HCT116 (cell line): ENCODE data around the gene LIMA1. TPM values are rescaled to one million over a fixed set of nuclear protein-coding genes. Genes with fewer than 3 reads are reported as not detected.

Source experiments
- ATAC-seq: fragments of 200-7000 bp; cut with Tn5 transposase; 2 replicates; pipeline ENCODE4 v1.9.1; 2020; ENCODE audit warnings: mild to moderate bottlenecking, moderate library complexity
- BruUV-seq: library from RNA; stranded (reverse); fragments of 400-500 nt; replicated peaks from 2 replicates; lab custom pipeline; 2021; lab: Mats Ljungman, UMichigan
- CTCF ChIA-PET: fragments of 300-600 bp; sonication (Branson Sonifier 250); formaldehyde crosslinking; loops from one replicate; lab custom pipeline; 2021; ENCODE audit warnings: antibody characterized with exemption; lab: Charles Lee
- POLR2A ChIA-PET: fragments of 300-600, 350-600 bp; sonication (Branson Sonifier 250); formaldehyde crosslinking; loops from one replicate; lab custom pipeline; 2021; ENCODE audit warnings: antibody characterized with exemption; lab: Charles Lee
- RAD21 ChIA-PET, 2 experiments: fragments of 300-600 bp; sonication (Branson Sonifier 250); formaldehyde crosslinking; loops; one replicate each; lab custom pipeline; 2023; ENCODE audit warnings: low total read pairs in 2 of 2; ENCODE audit not compliant: uncharacterized antibody in 2 of 2, unreplicated experiment in 2 of 2, low non-redundant PET in 1 of 2; lab: Charles Lee
- DNase-seq: peaks from one replicate; pipeline ENCODE4 v3.0.0-alpha.2; 2010; ENCODE audit warnings: low read depth, low spot score
- H2AFZ ChIP-seq: fragments of 200-600 bp; shearing (Covaris generic), sonication (generic); 2 replicates; pipeline ENCODE4 v1.6.1; 2017; ENCODE audit warnings: low read depth, mixed run types, mixed read lengths, antibody characterized with exemption, low read length; ENCODE audit not compliant: poor library complexity, severe bottlenecking
- H3K27ac ChIP-seq: 2 replicates; pipeline ENCODE4 v1.5.1; 2012; ENCODE audit warnings: low read depth, low read length
- H3K27me3 ChIP-seq: fragments of 200-600 bp; sonication (generic); 2 replicates; pipeline ENCODE4 v1.6.1; 2016; ENCODE audit warnings: mixed run types, low read length, mixed read lengths; ENCODE audit not compliant: insufficient read depth
- H3K36me3 ChIP-seq, 2 experiments: fragments of 200-500 bp in 1 of 2; fragments of 200-600 bp in 1 of 2; sonication (Bioruptor generic) in 1 of 2; sonication (generic) in 1 of 2; 2 replicates each; pipeline versions ENCODE4 v1.5.1 to v1.6.1; 2014 to 2016; ENCODE audit warnings: low read length in 2 of 2, inconsistent platforms in 1 of 2, mixed read lengths in 1 of 2, mixed run types in 1 of 2; ENCODE audit not compliant: insufficient read depth in 2 of 2, control insufficient read depth in 1 of 2
- H3K4me1 ChIP-seq, 2 experiments: fragments of 200-600 bp in 1 of 2; sonication (generic) in 1 of 2; 2 replicates each; pipeline versions ENCODE4 v1.5.1 to v1.6.1; 2012 to 2017; ENCODE audit warnings: low read length in 2 of 2, inconsistent platforms in 1 of 2, mild to moderate bottlenecking in 1 of 2, mixed read lengths in 1 of 2, mixed run types in 1 of 2, moderate library complexity in 1 of 2; ENCODE audit not compliant: insufficient read depth in 2 of 2, control insufficient read depth in 1 of 2
- H3K4me2 ChIP-seq: fragments of 200-600 bp; sonication (generic); 2 replicates; pipeline ENCODE4 v1.6.1; 2017; ENCODE audit warnings: mixed run types, low read length, mixed read lengths
- H3K4me3 ChIP-seq, 2 experiments: fragments of 200-600 bp in 1 of 2; sonication (generic) in 1 of 2; replicated peaks in 1 of 2; 2 replicates each; pipeline ENCODE4 v1.5.1; 2011 to 2016; ENCODE audit warnings: low read length in 2 of 2, control low read depth in 1 of 2, low read depth in 1 of 2, mild to moderate bottlenecking in 1 of 2, mixed read lengths in 1 of 2, mixed run types in 1 of 2
- H3K79me2 ChIP-seq: fragments of 200-600 bp; sonication (generic); 2 replicates; pipeline ENCODE4 v1.6.1; 2017; ENCODE audit warnings: mild to moderate bottlenecking, mixed run types, low read length, moderate library complexity, mixed read lengths; ENCODE audit not compliant: insufficient read depth
- H3K9ac ChIP-seq: fragments of 200-600 bp; sonication (generic); 2 replicates; pipeline ENCODE4 v1.6.1; 2016; ENCODE audit warnings: low read length, mixed read lengths
- H3K9me2 ChIP-seq: fragments of 200-600 bp; sonication (generic), shearing (Covaris generic); 2 replicates; pipeline ENCODE4 v1.6.1; 2017; ENCODE audit warnings: mixed run types, mild to moderate bottlenecking, moderate library complexity; ENCODE audit not compliant: insufficient read depth
- H3K9me3 ChIP-seq, 2 experiments: fragments of 200-500 bp in 1 of 2; fragments of 200-600 bp in 1 of 2; sonication (Bioruptor generic) in 1 of 2; sonication (generic) in 1 of 2; 2 replicates each; pipeline ENCODE4 v1.6.1; 2014 to 2017; ENCODE audit warnings: low read length in 2 of 2, mixed read lengths in 2 of 2, inconsistent platforms in 1 of 2, low read depth in 1 of 2, mild to moderate bottlenecking in 1 of 2, mixed run types in 1 of 2, moderate library complexity in 1 of 2; ENCODE audit not compliant: control insufficient read depth in 1 of 2, insufficient read depth in 1 of 2
- H4K20me1 ChIP-seq: fragments of 200-600 bp; sonication (generic), shearing (Covaris generic); 2 replicates; pipeline ENCODE4 v1.6.1; 2017; ENCODE audit warnings: mixed run types, mild to moderate bottlenecking, moderate library complexity; ENCODE audit not compliant: insufficient read depth
- CBX3 ChIP-seq: IDR thresholded peaks from 2 replicates; pipeline ENCODE4 v1.6.1; 2012; ENCODE audit warnings: low read depth
- CEBPB ChIP-seq: IDR thresholded peaks from 2 replicates; pipeline ENCODE4 v1.6.1; 2012; ENCODE audit warnings: low read depth
- EZH2 ChIP-seq: fragments of 200-600 bp; sonication (generic); IDR thresholded peaks from 2 replicates; pipeline ENCODE4 v1.6.1; 2017; ENCODE audit warnings: antibody characterized with exemption, mixed run types
- EZH2phosphoT487 ChIP-seq: fragments of 200-600 bp; IDR thresholded peaks from 2 replicates; pipeline ENCODE4 v1.6.1; 2018; ENCODE audit warnings: antibody characterized with exemption, borderline replicate concordance
- MAX ChIP-seq: IDR thresholded peaks from 2 replicates; pipeline ENCODE4 v1.6.1; 2012
- POLR2A ChIP-seq: IDR thresholded peaks from 2 replicates; pipeline ENCODE4 v1.7.0; 2011; ENCODE audit warnings: borderline replicate concordance; ENCODE audit not compliant: insufficient read depth, insufficient read length; ENCODE audit errors: extremely low read depth
- POLR2AphosphoS5 ChIP-seq: IDR thresholded peaks from 2 replicates; pipeline ENCODE4 v1.6.1; 2011; ENCODE audit warnings: mild to moderate bottlenecking, low read depth, low read length, moderate library complexity
- RAD21 ChIP-seq: IDR thresholded peaks from 2 replicates; pipeline ENCODE4 v1.6.1; 2012; ENCODE audit warnings: low read depth, mild to moderate bottlenecking
- SIN3A ChIP-seq: IDR thresholded peaks from 2 replicates; pipeline ENCODE4 v1.6.1; 2012; ENCODE audit warnings: low read depth
- SP1 ChIP-seq: IDR thresholded peaks from 2 replicates; pipeline ENCODE4 v1.6.1; 2012; ENCODE audit warnings: low read depth
- TCF7L2 ChIP-seq: IDR thresholded peaks from 2 replicates; pipeline ENCODE4 v1.7.0; 2011; ENCODE audit warnings: borderline replicate concordance, inconsistent platforms; ENCODE audit not compliant: insufficient read depth, insufficient read length; ENCODE audit errors: extremely low read depth
- ZBTB33 ChIP-seq: IDR thresholded peaks from 2 replicates; pipeline ENCODE4 v1.6.1; 2011; ENCODE audit warnings: mild to moderate bottlenecking, low read length, moderate library complexity; ENCODE audit not compliant: insufficient replicate concordance; ENCODE audit errors: extremely low read depth
- intact Hi-C: fragments of 100-400 bp; cut with micrococcal nuclease; formaldehyde crosslinking; loops from 2 replicates; pipeline ENCODE4 v1.10.0; 2022
- total RNA-seq: library from RNA; stranded (reverse); gene quantifications from one replicate; pipeline ENCODE4 v1.2.1, GENCODE V29; 2021; ENCODE audit not compliant: unreplicated experiment
- TF ChIP-seq, protein P1 (sequence below): IDR thresholded peaks from 2 replicates; pipeline ENCODE4 v1.6.1; 2012; ENCODE audit warnings: low read depth

LIMA1 gene
- total RNA-seq, 1 experiment from 2014 or later: 79.6 TPM

DNA sequence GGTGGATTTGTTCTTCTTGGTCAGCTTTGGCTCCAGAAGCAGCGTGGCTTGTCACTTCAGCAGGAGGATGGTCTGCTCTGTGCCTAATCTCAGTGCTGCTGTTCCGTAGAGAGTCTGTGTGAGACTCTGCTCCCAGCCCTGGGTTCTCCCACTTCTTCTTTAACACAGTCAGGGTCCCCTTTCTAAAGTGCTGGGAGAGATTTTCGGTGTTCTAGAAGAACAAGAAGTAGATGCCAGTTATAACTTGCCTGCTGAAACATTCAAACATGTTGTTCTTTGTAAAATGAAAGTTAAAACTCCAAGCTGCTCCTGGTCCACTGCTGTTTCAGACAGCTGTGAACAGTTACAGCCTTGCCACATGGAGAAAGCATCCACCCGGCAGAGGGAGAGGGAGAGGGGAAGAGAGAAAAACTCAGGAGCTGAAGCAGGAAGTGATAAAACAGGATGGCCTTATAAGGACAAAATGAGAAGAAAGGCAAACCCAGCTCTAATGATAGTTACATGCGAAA is 61.0 kb downstream of the LIMA1 start (continued):
- TF ChIP-seq POLR2AphosphoS5 (peak; percentile 43; the same call in 1 of the 2 replicates), SIN3A (peak; percentile 74; the same call in 1 of the 2 replicates), MAX (peak; percentile 80), EZH2 (no peak), RAD21 (peak; percentile 33; the same call in 1 of the 2 replicates), EZH2phosphoT487 (no peak), POLR2A (no peak)
- TF ChIP-seq, protein P1, sequence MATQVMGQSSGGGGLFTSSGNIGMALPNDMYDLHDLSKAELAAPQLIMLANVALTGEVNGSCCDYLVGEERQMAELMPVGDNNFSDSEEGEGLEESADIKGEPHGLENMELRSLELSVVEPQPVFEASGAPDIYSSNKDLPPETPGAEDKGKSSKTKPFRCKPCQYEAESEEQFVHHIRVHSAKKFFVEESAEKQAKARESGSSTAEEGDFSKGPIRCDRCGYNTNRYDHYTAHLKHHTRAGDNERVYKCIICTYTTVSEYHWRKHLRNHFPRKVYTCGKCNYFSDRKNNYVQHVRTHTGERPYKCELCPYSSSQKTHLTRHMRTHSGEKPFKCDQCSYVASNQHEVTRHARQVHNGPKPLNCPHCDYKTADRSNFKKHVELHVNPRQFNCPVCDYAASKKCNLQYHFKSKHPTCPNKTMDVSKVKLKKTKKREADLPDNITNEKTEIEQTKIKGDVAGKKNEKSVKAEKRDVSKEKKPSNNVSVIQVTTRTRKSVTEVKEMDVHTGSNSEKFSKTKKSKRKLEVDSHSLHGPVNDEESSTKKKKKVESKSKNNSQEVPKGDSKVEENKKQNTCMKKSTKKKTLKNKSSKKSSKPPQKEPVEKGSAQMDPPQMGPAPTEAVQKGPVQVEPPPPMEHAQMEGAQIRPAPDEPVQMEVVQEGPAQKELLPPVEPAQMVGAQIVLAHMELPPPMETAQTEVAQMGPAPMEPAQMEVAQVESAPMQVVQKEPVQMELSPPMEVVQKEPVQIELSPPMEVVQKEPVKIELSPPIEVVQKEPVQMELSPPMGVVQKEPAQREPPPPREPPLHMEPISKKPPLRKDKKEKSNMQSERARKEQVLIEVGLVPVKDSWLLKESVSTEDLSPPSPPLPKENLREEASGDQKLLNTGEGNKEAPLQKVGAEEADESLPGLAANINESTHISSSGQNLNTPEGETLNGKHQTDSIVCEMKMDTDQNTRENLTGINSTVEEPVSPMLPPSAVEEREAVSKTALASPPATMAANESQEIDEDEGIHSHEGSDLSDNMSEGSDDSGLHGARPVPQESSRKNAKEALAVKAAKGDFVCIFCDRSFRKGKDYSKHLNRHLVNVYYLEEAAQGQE: no peak

GRCh38 chr12:50221228-50222008 is 61.9 kb downstream of the LIMA1 start:
- peak overlapping the region; percentile 86 for H3K9ac ChIP-seq
- CTCF ChIA-PET: interaction anchor here (1.0 to 1.7 kb wide), 2 partner anchors 39 to 93 kb away, joined by 4 to 6 read pairs; no protein-coding TSS in a partner anchor
- H3K4me1 ChIP-seq: peaks cover 77 to 98% of the 10 kb centered on the region in 2 experiments
- peak overlapping the region; percentile 93 for H3K4me2 ChIP-seq
- POLR2A ChIA-PET: interaction anchor here (0.6 to 2.4 kb wide), 7 partner anchors 11 to 93 kb away, joined by 3 to 10 read pairs (median 3); no protein-coding TSS in a partner anchor
- no peaks in the 10 kb centered on the region for H3K9me2 ChIP-seq
- H3K79me2 ChIP-seq: peaks cover 60% of the 10 kb centered on the region
- H2AFZ ChIP-seq: no peak overlapping the region
- TSS peak; percentile 76 for BruUV-seq
- H3K27ac ChIP-seq: peak overlapping the region; percentile 86
- no peaks in the 10 kb centered on the region for H3K9me3 ChIP-seq
- DNase-seq: no peak
- no peak for ATAC-seq
- intact Hi-C loops: no loop called here
- peak overlapping the region; percentile 47 to 58 for H3K4me3 ChIP-seq
- no peaks in the 10 kb centered on the region for H4K20me1 ChIP-seq
- TF ChIP-seq CBX3 (peak; percentile 44; the same call in 1 of the 2 replicates), POLR2AphosphoS5 (peak; percentile 22; the same call in 1 of the 2 replicates), TCF7L2 (no peak), RAD21 (peak; percentile 8; the same call in 1 of the 2 replicates), CEBPB (peak; percentile 27; the same call in 1 of the 2 replicates), SP1 (no peak; the same call in 1 of the 2 replicates), ZBTB33 (no peak)
- RAD21 ChIA-PET: interaction anchor here in 1 of 2 experiments (0.6 kb wide), 1 partner anchor 30 kb away, joined by 4 read pairs; no protein-coding TSS in a partner anchor
- no peaks in the 10 kb centered on the region for H3K27me3 ChIP-seq
- H3K36me3 ChIP-seq: no peaks in the 10 kb centered on the region
